GM19099 (cell line): ENCODE data around the gene DCAF17.

Source experiments
- POLR2A ChIP-seq: IDR thresholded peaks from 3 replicates; pipeline ENCODE4 v1.6.1; 2011; ENCODE audit warnings: low read depth; ENCODE audit not compliant: insufficient read length; ENCODE audit errors: extremely low read depth

The DCAF17 gene, protein sequence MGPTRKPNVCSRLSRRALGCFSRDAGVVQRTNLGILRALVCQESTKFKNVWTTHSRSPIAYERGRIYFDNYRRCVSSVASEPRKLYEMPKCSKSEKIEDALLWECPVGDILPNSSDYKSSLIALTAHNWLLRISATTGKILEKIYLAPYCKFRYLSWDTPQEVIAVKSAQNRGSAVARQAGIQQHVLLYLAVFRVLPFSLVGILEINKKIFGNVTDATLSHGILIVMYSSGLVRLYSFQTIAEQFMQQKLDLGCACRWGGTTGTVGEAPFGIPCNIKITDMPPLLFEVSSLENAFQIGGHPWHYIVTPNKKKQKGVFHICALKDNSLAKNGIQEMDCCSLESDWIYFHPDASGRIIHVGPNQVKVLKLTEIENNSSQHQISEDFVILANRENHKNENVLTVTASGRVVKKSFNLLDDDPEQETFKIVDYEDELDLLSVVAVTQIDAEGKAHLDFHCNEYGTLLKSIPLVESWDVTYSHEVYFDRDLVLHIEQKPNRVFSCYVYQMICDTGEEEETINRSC

DNA sequence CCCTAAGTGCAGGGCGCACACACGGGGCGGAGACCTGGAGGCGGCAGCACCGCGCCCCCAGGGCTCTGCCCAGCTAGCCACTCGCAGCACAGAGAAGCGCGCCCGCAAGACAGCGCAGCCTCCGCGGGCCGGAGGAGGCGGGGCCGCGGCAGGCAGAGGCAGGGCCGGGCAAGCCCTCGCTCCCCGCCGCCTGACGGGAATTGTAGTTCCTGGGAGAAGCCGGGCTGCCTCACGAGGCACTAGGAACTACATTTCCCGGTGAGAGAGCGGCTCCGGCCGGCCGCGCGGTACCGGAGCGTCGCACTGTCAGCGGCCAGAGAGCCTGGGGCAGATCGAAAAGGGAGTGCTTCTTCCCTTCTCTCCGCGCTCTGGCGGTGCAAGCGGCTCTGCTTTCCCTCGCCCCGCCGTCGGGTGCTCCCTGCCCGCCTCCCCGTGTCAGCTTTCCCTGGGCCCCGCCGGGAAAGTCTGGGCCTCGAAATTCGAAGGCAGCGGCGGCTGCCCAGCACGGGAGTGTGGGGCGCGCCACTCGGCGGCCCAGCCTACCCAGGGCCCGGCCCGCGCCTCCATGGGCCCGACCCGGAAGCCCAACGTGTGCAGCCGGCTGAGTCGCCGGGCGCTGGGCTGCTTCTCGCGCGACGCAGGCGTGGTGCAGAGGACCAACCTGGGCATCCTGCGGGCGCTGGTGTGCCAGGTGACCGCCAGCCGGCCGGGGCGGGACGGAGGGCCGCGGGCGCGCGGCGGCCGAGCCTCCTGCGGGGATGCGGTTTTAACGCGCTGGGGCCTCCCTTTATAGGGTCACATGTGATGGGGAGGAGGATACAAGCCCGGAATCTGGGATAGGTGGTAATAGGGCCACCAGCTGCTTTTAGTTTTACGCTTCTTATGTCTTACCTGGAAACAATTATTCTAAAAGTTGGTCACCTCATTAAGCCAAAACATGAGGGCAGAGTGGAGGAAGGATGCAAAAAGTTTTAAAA lies at the start of gene DCAF17:
DCAF17 (plus strand) TSS at position 214 of the 977 bp plus-strand sequence; CDS start at position 566, 352 bp downstream.
- peak; percentile 72 for TF ChIP-seq POLR2A

DNA sequence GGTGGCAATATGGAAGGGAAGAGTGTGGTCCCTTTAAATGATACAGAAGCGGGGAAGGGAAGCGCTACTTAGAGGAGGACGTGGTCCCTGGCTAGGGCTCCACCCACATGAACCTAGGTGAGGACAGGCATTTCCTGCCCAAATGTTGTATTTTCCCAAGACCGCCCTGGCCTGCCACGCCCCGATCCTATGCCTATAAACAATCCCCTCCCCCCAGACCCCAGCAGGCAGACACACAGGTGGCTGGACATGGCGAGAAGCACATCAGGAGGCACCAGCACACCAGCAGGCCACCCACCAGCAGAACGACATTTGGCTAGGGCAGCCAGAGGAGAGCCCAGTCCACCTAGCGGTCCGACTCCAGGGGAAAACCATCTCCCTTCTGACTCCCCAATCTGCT lies 47.4 kb upstream of the DCAF17 start:
- TF ChIP-seq POLR2A = no peak

DNA sequence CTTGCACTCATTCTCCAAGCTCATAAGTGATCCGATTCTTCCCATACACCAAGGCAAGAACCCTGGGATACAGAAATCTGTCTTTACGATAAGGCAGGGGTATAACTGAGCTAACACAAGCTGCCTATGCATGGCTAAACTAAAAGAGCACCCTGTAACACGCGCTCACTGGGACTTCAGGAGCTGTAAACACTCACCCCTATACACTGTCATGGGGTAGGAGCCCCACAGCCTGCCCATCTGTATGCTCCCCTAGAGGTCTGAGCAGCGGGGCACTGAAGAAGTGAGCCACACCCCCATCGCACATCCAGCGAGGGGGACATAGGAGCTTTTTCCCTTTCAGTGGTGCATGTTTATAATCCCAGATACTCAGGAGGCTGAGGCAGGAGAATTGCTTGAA lies 47.0 kb upstream of the DCAF17 start:
- TF ChIP-seq POLR2A = no peak

DNA sequence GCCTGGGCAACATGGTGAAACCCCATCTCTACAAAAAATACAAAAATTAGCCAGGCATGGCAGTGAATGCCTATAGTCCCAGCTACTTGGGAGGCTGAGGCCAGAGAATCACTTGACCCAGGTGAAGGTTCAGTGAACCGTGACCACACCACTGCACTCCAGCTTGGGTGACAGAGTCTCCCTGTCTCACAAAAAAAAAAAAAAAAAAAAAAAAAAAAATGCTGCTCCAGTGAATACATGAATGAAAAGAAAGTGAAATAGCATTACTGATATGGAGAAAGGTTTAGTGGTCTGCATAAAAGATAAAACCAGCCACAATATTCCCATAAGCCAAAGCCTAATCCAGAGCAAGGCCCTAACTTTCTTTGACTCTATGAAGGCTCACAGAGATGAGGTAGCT lies 44.7 kb upstream of the DCAF17 start:
- TF ChIP-seq POLR2A = no peak

DNA sequence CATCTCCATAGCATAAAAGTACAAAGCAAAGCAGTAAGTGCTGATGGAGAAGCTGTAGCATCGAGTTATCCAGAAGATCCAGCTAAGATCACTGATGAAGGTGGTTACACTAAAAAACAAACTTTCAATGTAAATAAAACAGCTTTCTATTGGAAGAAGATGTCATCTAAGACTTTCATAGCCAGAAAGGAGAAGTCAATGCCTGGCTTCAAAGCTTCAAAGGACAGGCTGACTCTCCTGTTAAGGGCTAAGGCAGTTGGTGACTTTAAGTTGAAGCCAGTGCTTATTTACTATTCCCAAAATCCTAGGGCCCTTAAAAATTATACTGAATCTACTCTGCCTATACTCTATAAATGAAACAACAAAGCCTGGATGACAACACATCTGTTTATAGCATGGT lies 44.2 kb upstream of the DCAF17 start:
- no peak for TF ChIP-seq POLR2A

DNA sequence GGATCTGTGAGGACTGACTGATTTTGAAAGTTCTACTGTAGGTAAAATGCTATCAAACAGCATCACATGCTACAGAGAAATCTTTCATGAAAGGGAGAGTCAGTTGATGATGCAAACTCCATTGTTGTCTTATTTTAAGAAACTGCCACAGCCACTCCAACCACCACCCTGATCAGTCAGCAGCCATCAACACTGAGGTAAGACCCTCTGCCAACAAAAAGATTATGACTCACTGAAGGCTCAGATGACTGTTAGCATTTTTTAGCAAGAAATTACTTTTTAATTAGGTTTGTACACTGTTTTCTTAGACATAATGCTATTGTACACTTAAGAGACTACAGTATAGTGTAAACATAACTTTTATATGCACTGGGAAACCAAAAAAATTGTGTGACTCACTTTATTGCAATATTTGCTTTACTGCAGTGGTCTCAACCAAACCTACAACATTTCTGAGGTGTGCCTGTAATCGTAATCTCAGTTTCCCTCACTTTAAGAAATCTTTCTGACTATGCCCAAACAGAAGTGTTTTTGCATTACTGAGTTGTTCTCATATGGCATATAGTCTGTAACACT lies 43.0 kb upstream of the DCAF17 start:
- no peak for TF ChIP-seq POLR2A

DNA sequence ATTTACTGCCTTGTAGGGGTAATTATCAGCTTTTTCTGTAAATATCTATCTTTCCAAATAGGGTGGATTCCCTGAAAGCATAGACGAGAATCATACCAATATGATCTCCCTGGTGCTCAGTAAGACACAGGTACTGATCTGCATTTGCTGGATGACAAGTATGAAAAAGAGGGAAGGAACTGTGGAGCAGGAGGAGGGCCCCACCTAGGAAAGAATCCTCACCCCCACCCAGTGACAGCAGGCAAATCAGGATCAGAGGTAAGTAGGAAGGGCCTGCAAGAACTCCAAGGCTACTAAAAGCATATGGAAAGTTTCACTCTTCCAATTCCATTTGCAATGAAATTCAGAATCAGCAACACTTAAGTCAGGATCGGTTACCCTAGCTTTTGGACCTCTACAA lies 42.5 kb upstream of the DCAF17 start:
- no peak for TF ChIP-seq POLR2A

DNA sequence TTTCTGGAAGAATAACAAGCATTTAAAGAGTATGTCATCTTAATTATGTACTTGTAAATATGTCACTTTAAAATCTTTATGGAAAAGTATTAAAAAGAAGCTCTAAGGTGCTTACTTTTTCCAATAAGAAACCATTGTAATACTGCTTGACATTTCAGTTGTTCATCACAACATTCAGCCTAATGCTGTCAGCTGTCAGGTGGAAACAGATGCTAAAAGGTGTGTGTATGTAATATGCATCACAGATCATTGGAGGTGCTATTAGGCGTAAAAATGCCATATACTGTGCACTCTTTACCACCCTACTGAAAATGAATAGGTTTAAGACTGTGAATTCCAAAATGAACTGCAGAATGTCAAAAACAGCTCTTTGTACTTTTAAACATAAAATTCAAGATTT lies 40.5 kb upstream of the DCAF17 start:
- no peak for TF ChIP-seq POLR2A

DNA sequence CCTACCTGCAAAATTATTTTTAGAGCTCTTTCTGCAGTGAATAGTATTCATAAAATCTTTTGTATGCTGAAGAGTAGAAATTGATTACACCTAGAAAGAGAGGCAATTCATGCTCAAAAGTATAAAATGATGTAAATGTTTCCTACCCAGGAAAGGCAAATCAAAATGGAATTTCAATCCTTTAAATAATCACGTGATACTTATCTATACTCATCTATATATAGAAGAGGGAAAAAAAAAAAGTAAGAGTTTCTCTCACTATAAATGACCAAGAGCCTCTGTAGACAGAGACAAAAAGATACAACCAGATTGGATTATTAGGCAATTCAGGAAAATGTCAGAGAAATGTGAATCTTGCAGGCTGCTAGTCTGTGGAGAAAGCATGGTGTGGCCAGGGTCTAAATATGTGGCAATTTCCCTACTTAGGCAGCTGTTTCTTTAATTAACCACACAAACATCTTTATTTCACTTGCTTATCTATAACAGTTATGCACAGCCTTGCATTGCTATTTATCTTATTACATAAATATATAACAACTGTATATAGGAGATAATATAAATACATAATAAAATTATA lies 39.8 kb upstream of the DCAF17 start:
- no peak for TF ChIP-seq POLR2A

DNA sequence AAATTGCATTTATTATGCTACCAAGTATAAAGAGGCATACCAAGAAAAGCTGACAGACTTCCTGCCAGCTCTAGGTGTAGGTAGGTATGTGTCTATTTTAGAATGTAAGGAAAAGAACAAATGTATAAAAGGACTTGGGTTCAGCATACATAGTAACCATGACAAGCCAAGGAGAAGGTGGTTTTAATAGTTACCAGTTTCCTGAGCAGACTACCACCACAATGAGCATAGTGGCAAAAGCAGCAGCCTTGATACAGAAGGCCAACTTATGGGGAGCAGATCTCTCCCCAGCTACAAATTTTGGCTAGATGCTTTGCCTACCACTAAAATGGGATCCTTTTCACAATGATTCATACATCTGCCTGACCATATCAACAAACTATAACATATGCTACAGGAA lies 34.7 kb upstream of the DCAF17 start:
- TF ChIP-seq POLR2A = no peak

DNA sequence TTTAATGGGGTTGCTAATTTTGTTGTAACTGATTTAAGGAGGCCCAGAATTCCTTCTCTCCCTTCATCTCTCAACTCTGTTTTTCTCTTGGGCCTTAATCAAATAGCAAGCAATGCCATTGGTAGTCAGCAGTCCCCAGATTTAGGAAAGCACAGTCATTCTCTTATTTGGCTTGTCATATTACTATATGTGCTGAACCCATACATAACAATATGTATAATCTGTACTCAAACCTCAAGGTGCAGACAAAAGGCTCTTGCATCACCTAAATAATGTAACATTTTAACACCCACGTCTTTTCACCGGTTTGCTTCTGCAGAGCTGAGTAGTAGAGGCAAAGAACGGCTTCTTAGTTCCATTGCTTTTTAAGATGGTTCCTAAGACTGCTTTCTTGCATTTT lies 33.6 kb upstream of the DCAF17 start:
- TF ChIP-seq POLR2A = no peak

DNA sequence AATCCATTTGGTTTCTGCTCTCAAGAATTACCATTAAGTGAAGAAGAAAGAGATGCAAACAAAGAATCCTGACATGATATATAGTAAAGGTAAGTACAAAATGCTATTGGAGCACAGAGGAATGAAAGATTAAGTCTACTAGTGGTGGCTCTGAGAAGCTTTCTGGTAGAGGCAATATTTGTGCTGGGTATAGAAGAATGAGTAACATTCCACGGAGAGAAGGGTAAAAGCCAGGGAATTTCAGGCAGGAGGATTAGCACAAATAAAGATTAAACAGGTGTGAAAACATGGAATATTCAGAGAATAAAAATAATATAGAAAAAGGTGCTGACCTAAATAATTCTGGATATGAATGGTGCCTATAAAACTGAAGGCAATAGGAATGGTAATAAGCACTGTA lies 32.1 kb upstream of the DCAF17 start:
- no peak for TF ChIP-seq POLR2A

DNA sequence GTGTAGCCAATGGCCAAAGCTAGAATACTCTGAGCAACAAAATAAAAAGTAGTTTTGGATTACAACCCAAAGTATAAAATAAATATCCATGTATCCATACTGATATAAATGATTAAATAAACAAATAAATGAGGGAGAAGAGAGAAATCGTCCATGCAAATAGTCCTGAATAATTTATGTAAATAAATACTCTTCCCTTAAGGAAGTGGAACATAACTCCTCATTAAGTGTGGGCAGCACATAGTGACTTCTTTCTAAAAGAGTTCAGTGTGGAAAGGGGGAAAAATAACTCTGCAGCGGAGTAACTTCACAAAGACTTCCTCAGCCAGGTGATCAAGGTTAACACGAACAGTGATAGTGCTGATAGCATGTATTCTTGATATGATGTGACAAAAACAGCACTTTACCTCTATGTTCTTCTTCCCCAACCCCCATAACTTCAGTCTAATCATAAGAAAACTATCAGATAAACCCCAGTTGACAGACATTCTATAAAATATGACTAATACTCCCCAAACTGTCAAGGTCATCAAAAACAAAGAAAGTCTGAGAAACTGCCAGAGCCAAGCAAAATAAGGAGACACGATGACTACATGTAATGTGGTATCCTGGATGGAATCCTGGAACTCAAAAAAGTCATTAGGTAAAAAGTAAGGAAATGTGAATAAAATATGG lies 31.0 kb upstream of the DCAF17 start:
- no peak for TF ChIP-seq POLR2A

DNA sequence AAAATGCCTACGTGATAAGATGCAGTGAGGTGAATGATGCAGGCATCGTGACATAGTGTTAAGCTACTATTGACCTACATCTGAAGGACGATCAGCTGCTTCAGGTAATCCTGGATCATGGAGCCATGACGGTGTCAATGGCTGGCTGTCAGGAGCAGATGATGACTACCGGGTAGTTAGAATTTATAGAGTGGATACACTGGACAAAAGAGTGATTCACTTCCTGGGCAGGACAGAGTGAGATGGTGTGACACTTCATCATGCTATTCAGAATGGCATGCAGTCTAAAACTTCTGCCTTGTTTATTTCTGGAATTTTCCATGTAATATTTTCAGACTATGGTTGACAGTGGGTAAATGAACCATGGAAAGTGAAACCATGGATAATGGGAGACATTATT lies 29.8 kb upstream of the DCAF17 start:
- no peak for TF ChIP-seq POLR2A

DNA sequence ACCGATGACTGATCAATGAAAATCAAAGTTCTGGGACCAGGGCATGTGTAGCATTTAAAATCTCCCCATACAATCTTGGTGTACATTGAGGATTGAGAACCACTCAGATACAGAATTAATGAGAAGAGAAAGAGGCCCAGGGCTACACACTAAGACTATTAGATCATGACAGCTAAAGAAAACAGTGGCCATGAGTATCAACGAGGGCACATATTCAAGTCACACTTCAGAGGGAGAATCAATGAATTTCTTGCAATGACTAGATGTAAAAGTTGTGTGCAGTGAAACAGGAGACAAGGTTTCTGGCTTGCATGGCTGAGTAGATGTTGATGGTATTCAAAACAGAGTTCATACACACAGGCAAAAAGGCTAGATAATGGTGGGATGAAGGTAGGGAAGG lies 29.3 kb upstream of the DCAF17 start:
- TF ChIP-seq POLR2A = no peak

DNA sequence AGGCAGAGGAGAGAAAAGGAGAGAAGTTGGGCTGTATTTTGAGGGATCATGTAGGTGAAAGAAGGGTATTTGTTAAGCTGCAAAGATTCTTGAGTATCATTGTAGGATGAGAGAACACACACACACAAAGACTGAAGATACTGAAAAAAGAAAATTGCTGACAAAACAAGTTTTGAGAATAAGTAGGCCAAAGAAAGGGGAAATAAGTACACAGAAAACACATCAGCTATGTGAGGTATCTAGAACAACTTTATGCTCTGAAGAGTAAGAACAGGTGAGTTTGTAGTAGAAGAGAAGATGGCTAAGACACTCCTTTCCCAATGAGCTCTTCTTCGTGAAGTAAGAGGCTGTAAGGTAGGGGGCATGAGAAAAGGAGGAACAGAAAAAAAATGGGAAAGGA lies 28.5 kb upstream of the DCAF17 start:
- TF ChIP-seq POLR2A = no peak
